ENCODE data around the gene CMC2. TPM values are rescaled to one million over a fixed set of nuclear protein-coding genes. Genes with fewer than 3 reads are reported as not detected.

Gene CMC2
- total RNA-seq, 2 donors from 2014 or later = 78.3 to 86.6 TPM

GRCh38 chr16:80924372-80924978 lies 82.2 kb downstream of the CMC2 start:
- ATAC-seq (no peak), DNase-seq (no peak)
- Mint-ChIP-seq H3K36me3 (ENCODE audit: low read depth) (peaks cover 4% of the 10 kb centered on the region), H3K4me1 (peaks cover 2% of the 10 kb centered on the region), H3K4me3 (no peak overlapping the region), H3K27me3 (peaks cover 16% of the 10 kb centered on the region), H3K27ac (peak overlapping the region; percentile 4)
- no peaks in the 10 kb centered on the region for H3K9me3 ChIP-seq (ENCODE audit: control insufficient read depth, low read length, poor library complexity, severe bottlenecking)

GRCh38 chr16:80923356-80923755 lies 83.3 kb downstream of the CMC2 start:
- no peak overlapping the region for H3K27ac Mint-ChIP-seq
- DNase-seq (no peak), ATAC-seq (no peak)
- H3K9me3 ChIP-seq (ENCODE audit: control insufficient read depth, low read length, poor library complexity, severe bottlenecking) = no peaks in the 10 kb centered on the region
- peaks cover 27% of the 10 kb centered on the region for H3K27me3 Mint-ChIP-seq
- peaks cover 2% of the 10 kb centered on the region for H3K4me1 Mint-ChIP-seq
- H3K36me3 Mint-ChIP-seq (ENCODE audit: low read depth) = peaks cover 4% of the 10 kb centered on the region
- H3K4me3 Mint-ChIP-seq = no peak overlapping the region

Other genes starting within 250 kb of the CMC2 start
- gene CDYL2, start 202.3 kb downstream of the CMC2 start, total RNA-seq = 10 to 100 TPM; 17.0 to 28.3 TPM
- gene CENPN, start 329 bp upstream of the CMC2 start, total RNA-seq = 10 to 100 TPM in 1 of 2 donors, 1 to 10 TPM in 1; 8.8 to 14.8 TPM
- 10 to 100 TPM; 31.3 to 31.5 TPM for gene ATMIN, start 29.0 kb upstream of the CMC2 start, total RNA-seq
- under 1 TPM in 1 of 2 donors, not detected in 1; 0.37 TPM for gene C16orf46, start 70.4 kb upstream of the CMC2 start, total RNA-seq
- 1 to 10 TPM; 1.7 to 2.2 TPM for gene GCSH, start 89.5 kb upstream of the CMC2 start, total RNA-seq
- not detected for gene BCO1, start 231.8 kb upstream of the CMC2 start, total RNA-seq

Measured in T-helper 17 cell (primary cell).